ENCODE results near the gene ZG16.
A peak's percentile ranks its signal among the peaks of the same experiment; 100 is the strongest.
"Not testable (repeated sequence)": the region's sequence is repeated elsewhere in the genome, so short reads cannot be mapped to it uniquely, and the experiment has no call there.

The ZG16 gene

GRCh38 chr16:29748760-29749149, 29.3 kb upstream of the ZG16 start:
- DNase-seq (ENCODE audit: low spot score), result not testable (repeated sequence)

- no peak for DNase-seq (ENCODE audit: low spot score)
Measured at GRCh38 chr16:29753516-29753915, 24.5 kb upstream of the ZG16 start.

GRCh38 chr16:29756654-29757053, 21.4 kb upstream of the ZG16 start:
- no peak for DNase-seq (ENCODE audit: low spot score)

GRCh38 chr16:29757086-29757485, 21.0 kb upstream of the ZG16 start:
- DNase-seq (ENCODE audit: low spot score), result not testable (repeated sequence)

GRCh38 chr16:29757950-29758466, 20.0 kb upstream of the ZG16 start:
- no peak for DNase-seq (ENCODE audit: low spot score)

- no peak for DNase-seq (ENCODE audit: low spot score)
Measured at GRCh38 chr16:29760567-29761279, 17.3 kb upstream of the ZG16 start.

- not testable (repeated sequence) for DNase-seq (ENCODE audit: low spot score)
Measured at GRCh38 chr16:29761280-29761651, 16.8 kb upstream of the ZG16 start.

- DNase-seq (ENCODE audit: low spot score), result no peak
Measured at GRCh38 chr16:29761882-29762281, 16.2 kb upstream of the ZG16 start.

- no peak for DNase-seq (ENCODE audit: low spot score)
Measured at GRCh38 chr16:29763326-29763725, 14.7 kb upstream of the ZG16 start.

- no peak for DNase-seq (ENCODE audit: low spot score)
Measured at GRCh38 chr16:29765167-29766032, 12.7 kb upstream of the ZG16 start.

- DNase-seq (ENCODE audit: low spot score), result no peak
Measured at GRCh38 chr16:29766571-29766970, 11.5 kb upstream of the ZG16 start.

GRCh38 chr16:29767062-29767461, 11.0 kb upstream of the ZG16 start:
- no peak for DNase-seq (ENCODE audit: low spot score)

- no peak for DNase-seq (ENCODE audit: low spot score)
Measured at GRCh38 chr16:29769507-29769906, 8.5 kb upstream of the ZG16 start.

GRCh38 chr16:29770250-29770929, 7.7 kb upstream of the ZG16 start:
- DNase-seq (ENCODE audit: low spot score), result no peak

- not testable (repeated sequence) for DNase-seq (ENCODE audit: low spot score)
Measured at GRCh38 chr16:29772330-29772729, 5.7 kb upstream of the ZG16 start.

- DNase-seq (ENCODE audit: low spot score), result no peak
Measured at GRCh38 chr16:29774730-29775129, 3.3 kb upstream of the ZG16 start.

GRCh38 chr16:29775742-29776408, 2.2 kb upstream of the ZG16 start:
- no peak for DNase-seq (ENCODE audit: low spot score)

GRCh38 chr16:29779474-29779873, 1.4 kb downstream of the ZG16 start:
- no peak for DNase-seq (ENCODE audit: low spot score)

- DNase-seq (ENCODE audit: low spot score), result not testable (repeated sequence)
Measured at GRCh38 chr16:29783094-29783953, 5.3 kb downstream of the ZG16 start.

GRCh38 chr16:29784157-29784556, 6.1 kb downstream of the ZG16 start:
- DNase-seq (ENCODE audit: low spot score), result no peak

GRCh38 chr16:29784901-29785500, 6.9 kb downstream of the ZG16 start:
- peak; percentile 87 for DNase-seq (ENCODE audit: low spot score)

Measured in ecto neural progenitor cell (in vitro differentiated cells).